Ishikawa (cell line): Measurements from ENCODE around the gene TNFSF18.
A peak's percentile ranks its signal among the peaks of the same experiment; 100 is the strongest.

Source experiments
- CEBPB ChIP-seq: IDR thresholded peaks from 2 replicates; pipeline ENCODE4 v1.6.1; 2012
- CREB1 ChIP-seq: IDR thresholded peaks from 2 replicates; pipeline ENCODE4 v1.6.1; 2012; ENCODE audit warnings: low read depth
- EGR1 ChIP-seq: IDR thresholded peaks from 2 replicates; pipeline ENCODE4 v1.6.1; 2012
- EP300 ChIP-seq: IDR thresholded peaks from 2 replicates; pipeline ENCODE4 v1.6.1; 2012; ENCODE audit warnings: borderline replicate concordance
- FOXM1 ChIP-seq: IDR thresholded peaks from 2 replicates; pipeline ENCODE4 v1.6.1; 2012; ENCODE audit warnings: low read depth, borderline replicate concordance
- MAX ChIP-seq: IDR thresholded peaks from 2 replicates; pipeline ENCODE4 v1.6.1; 2012
- NFIC ChIP-seq: IDR thresholded peaks from 2 replicates; pipeline ENCODE4 v1.6.1; 2012
- RAD21 ChIP-seq: IDR thresholded peaks from 2 replicates; pipeline ENCODE4 v1.6.1; 2012; ENCODE audit warnings: low read depth
- TAF1 ChIP-seq: IDR thresholded peaks from 2 replicates; pipeline ENCODE4 v1.6.1; 2012; ENCODE audit warnings: low read depth, mild to moderate bottlenecking
- TCF12 ChIP-seq: IDR thresholded peaks from 2 replicates; pipeline ENCODE4 v1.6.1; 2012; ENCODE audit warnings: low read depth
- TEAD4 ChIP-seq: IDR thresholded peaks from 2 replicates; pipeline ENCODE4 v1.6.1; 2012
- USF1 ChIP-seq: IDR thresholded peaks from 2 replicates; pipeline ENCODE4 v1.6.1; 2012
- YY1 ChIP-seq: IDR thresholded peaks from 2 replicates; pipeline ENCODE4 v1.6.1; 2012; ENCODE audit warnings: low read depth
- ZBTB7A ChIP-seq: IDR thresholded peaks from 2 replicates; pipeline ENCODE4 v1.6.1; 2012; ENCODE audit warnings: low read depth
- TF ChIP-seq, protein P1 (sequence below): IDR thresholded peaks from 2 replicates; pipeline ENCODE4 v1.6.1; 2012; ENCODE audit warnings: low read depth, mild to moderate bottlenecking

Gene TNFSF18

GRCh38 chr1:173050865-173051264, at the start of gene TNFSF18:
TNFSF18 (minus strand) TSS chr1:173050941; CDS start chr1:173050896, 45 bp downstream.
- TF ChIP-seq NFIC = peak; percentile 33; the same call in 1 of the 2 replicates
- TF ChIP-seq ZBTB7A = no peak
- no peak for TF ChIP-seq TCF12

GRCh38 chr1:173099166-173099565, 48.4 kb upstream of the TNFSF18 start:
- TF ChIP-seq YY1 = no peak

GRCh38 chr1:173098117-173098516, 47.4 kb upstream of the TNFSF18 start:
- TF ChIP-seq ZBTB7A = no peak
- no peak for TF ChIP-seq CEBPB
- TF ChIP-seq TAF1 = no peak
- TF ChIP-seq, protein P1, sequence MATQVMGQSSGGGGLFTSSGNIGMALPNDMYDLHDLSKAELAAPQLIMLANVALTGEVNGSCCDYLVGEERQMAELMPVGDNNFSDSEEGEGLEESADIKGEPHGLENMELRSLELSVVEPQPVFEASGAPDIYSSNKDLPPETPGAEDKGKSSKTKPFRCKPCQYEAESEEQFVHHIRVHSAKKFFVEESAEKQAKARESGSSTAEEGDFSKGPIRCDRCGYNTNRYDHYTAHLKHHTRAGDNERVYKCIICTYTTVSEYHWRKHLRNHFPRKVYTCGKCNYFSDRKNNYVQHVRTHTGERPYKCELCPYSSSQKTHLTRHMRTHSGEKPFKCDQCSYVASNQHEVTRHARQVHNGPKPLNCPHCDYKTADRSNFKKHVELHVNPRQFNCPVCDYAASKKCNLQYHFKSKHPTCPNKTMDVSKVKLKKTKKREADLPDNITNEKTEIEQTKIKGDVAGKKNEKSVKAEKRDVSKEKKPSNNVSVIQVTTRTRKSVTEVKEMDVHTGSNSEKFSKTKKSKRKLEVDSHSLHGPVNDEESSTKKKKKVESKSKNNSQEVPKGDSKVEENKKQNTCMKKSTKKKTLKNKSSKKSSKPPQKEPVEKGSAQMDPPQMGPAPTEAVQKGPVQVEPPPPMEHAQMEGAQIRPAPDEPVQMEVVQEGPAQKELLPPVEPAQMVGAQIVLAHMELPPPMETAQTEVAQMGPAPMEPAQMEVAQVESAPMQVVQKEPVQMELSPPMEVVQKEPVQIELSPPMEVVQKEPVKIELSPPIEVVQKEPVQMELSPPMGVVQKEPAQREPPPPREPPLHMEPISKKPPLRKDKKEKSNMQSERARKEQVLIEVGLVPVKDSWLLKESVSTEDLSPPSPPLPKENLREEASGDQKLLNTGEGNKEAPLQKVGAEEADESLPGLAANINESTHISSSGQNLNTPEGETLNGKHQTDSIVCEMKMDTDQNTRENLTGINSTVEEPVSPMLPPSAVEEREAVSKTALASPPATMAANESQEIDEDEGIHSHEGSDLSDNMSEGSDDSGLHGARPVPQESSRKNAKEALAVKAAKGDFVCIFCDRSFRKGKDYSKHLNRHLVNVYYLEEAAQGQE = no peak
- TF ChIP-seq NFIC = no peak
- no peak for TF ChIP-seq YY1
- no peak for TF ChIP-seq MAX
- TF ChIP-seq USF1 = no peak

- TF ChIP-seq EP300 (no peak), CEBPB (no peak), RAD21 (no peak), TCF12 (no peak), USF1 (no peak), FOXM1 (no peak), ZBTB7A (no peak), CREB1 (no peak), TAF1 (no peak), EGR1 (no peak), YY1 (no peak), MAX (no peak), NFIC (no peak)
- TF ChIP-seq, protein P1 = no peak
Observed at GRCh38 chr1:173097001-173097400, 46.3 kb upstream of the TNFSF18 start.

GRCh38 chr1:173095632-173096031, 44.9 kb upstream of the TNFSF18 start:
- TF ChIP-seq USF1 (no peak), CEBPB (no peak), ZBTB7A (no peak), TCF12 (no peak), CREB1 (no peak), EGR1 (no peak), RAD21 (no peak), FOXM1 (no peak), YY1 (no peak), TAF1 (no peak)

- no peak for TF ChIP-seq CEBPB
- TF ChIP-seq EGR1 = no peak
- TF ChIP-seq RAD21 = no peak
- no peak for TF ChIP-seq NFIC
- no peak for TF ChIP-seq EP300
- TF ChIP-seq MAX = no peak
- no peak for TF ChIP-seq USF1
- TF ChIP-seq, protein P1 = no peak
- no peak for TF ChIP-seq TAF1
- TF ChIP-seq ZBTB7A = no peak
- no peak for TF ChIP-seq YY1
- TF ChIP-seq CREB1 = no peak
- no peak for TF ChIP-seq TEAD4
- no peak for TF ChIP-seq TCF12
- no peak for TF ChIP-seq FOXM1
Observed at GRCh38 chr1:173094541-173094940, 43.8 kb upstream of the TNFSF18 start.
